Stomach smooth muscle (tissue), 2 donors: ENCODE measurements around the gene RGS19.

ENCODE experiments used
- H3K27ac ChIP-seq: one replicate; pipeline ENCODE4 v1.7.0; 2013; ENCODE audit warnings: mild to moderate bottlenecking, low read length, inconsistent platforms
- H3K27me3 ChIP-seq, 2 donors: one replicate each; pipeline ENCODE4 v1.7.0; 2013; ENCODE audit warnings: low read length in 2 of 2; ENCODE audit not compliant: insufficient read depth in 2 of 2, control insufficient read depth in 1 of 2
- H3K36me3 ChIP-seq, 2 donors: one replicate each; pipeline ENCODE4 v1.7.0; 2013; ENCODE audit warnings: low read length in 2 of 2; ENCODE audit not compliant: control insufficient read depth in 2 of 2, insufficient read depth in 2 of 2
- H3K4me1 ChIP-seq: one replicate; pipeline ENCODE4 v1.7.0; 2013; ENCODE audit warnings: low read length; ENCODE audit not compliant: control insufficient read depth, insufficient read depth
- H3K4me3 ChIP-seq, 2 donors: one replicate each; pipeline ENCODE4 v1.7.0; 2013; ENCODE audit warnings: low read length in 2 of 2
- H3K9ac ChIP-seq, 2 donors: one replicate each; pipeline ENCODE4 v1.7.0; 2013; ENCODE audit warnings: low read length in 2 of 2, mild to moderate bottlenecking in 1 of 2
- H3K9me3 ChIP-seq, 2 donors: one replicate each; pipeline ENCODE4 v1.7.0; 2013; ENCODE audit warnings: low read length in 2 of 2; ENCODE audit not compliant: control insufficient read depth in 2 of 2
- donor health status: healthy.
- donor health status: Pancreatic carcinoma.

The RGS19 gene

GRCh38 chr20:64106981-64107735, 27.8 kb upstream of the RGS19 start, which contains the start of gene NPBWR2:
Gene NPBWR2, minus strand, starts transcription at chr20:64107565. Its CDS starts 734 bp downstream, at chr20:64106831.
- H3K36me3 ChIP-seq: no peaks in the 10 kb centered on the region
- H3K9ac ChIP-seq: no peak within 1 kb of the TSS
- no peaks in the 10 kb centered on the region for H3K9me3 ChIP-seq
- H3K4me1 ChIP-seq: no peaks in the 10 kb centered on the region
- H3K27ac ChIP-seq: no peak within 1 kb of the TSS
- no peak within 1 kb of the TSS for H3K4me3 ChIP-seq
- H3K27me3 ChIP-seq: peaks cover 13 to 16% of the 10 kb centered on the region in 2 donors

GRCh38 chr20:64106435-64106961, 27.2 kb upstream of the RGS19 start:
- H3K27me3 ChIP-seq: peaks cover 18 to 23% of the 10 kb centered on the region in 2 donors

GRCh38 chr20:64105846-64106434, 26.6 kb upstream of the RGS19 start:
- H3K9ac ChIP-seq: no peak overlapping the region
- no peak overlapping the region for H3K4me3 ChIP-seq

More at GRCh38 chr20:64106435-64106961, 27.2 kb upstream of the RGS19 start:
- Histone ChIP-seq H3K4me3 (no peak overlapping the region), H3K4me1 (peaks cover 6% of the 10 kb centered on the region), H3K36me3 (no peaks in the 10 kb centered on the region), H3K9ac (no peak overlapping the region), H3K27ac (no peak overlapping the region), H3K9me3 (no peaks in the 10 kb centered on the region)

GRCh38 chr20:64104667-64105451, 25.5 kb upstream of the RGS19 start:
- Histone ChIP-seq H3K36me3 (no peaks in the 10 kb centered on the region), H3K27me3 (peaks cover 30 to 38% of the 10 kb centered on the region in 2 donors), H3K9me3 (no peaks in the 10 kb centered on the region), H3K9ac (no peak overlapping the region), H3K4me1 (peaks cover 6% of the 10 kb centered on the region), H3K4me3 (no peak overlapping the region), H3K27ac (no peak overlapping the region)

More at GRCh38 chr20:64105846-64106434, 26.6 kb upstream of the RGS19 start:
- Histone ChIP-seq H3K27ac (no peak overlapping the region), H3K27me3 (peaks cover 23 to 28% of the 10 kb centered on the region in 2 donors), H3K9me3 (no peaks in the 10 kb centered on the region), H3K4me1 (peaks cover 6% of the 10 kb centered on the region), H3K36me3 (no peaks in the 10 kb centered on the region)

GRCh38 chr20:64103871-64104666, 24.8 kb upstream of the RGS19 start:
- H3K27me3 ChIP-seq: peaks cover 30 to 38% of the 10 kb centered on the region in 2 donors
- no peak overlapping the region for H3K4me3 ChIP-seq
- H3K27ac ChIP-seq: no peak overlapping the region
- peaks cover 6% of the 10 kb centered on the region for H3K4me1 ChIP-seq
- H3K9ac ChIP-seq: no peak overlapping the region
- no peaks in the 10 kb centered on the region for H3K9me3 ChIP-seq
- H3K36me3 ChIP-seq: no peaks in the 10 kb centered on the region

- peaks cover 6% of the 10 kb centered on the region for H3K4me1 ChIP-seq
- peaks cover 32 to 39% of the 10 kb centered on the region in 2 donors for H3K27me3 ChIP-seq
- no peak overlapping the region for H3K4me3 ChIP-seq
- no peaks in the 10 kb centered on the region for H3K9me3 ChIP-seq
- no peak overlapping the region for H3K27ac ChIP-seq
- no peak overlapping the region for H3K9ac ChIP-seq
- H3K36me3 ChIP-seq: no peaks in the 10 kb centered on the region
Measured at GRCh38 chr20:64102647-64103354, 23.5 kb upstream of the RGS19 start.

- H3K4me3 ChIP-seq: peak overlapping the region in 1 of 2 donors; percentile 35
Measured at GRCh38 chr20:64101731-64102621, 22.7 kb upstream of the RGS19 start.

GRCh38 chr20:64100946-64101688, 21.8 kb upstream of the RGS19 start:
- Histone ChIP-seq H3K9ac (no peak overlapping the region), H3K4me3 (no peak overlapping the region), H3K9me3 (no peaks in the 10 kb centered on the region), H3K4me1 (peaks cover 6% of the 10 kb centered on the region), H3K27me3 (peaks cover 36 to 46% of the 10 kb centered on the region in 2 donors), H3K27ac (no peak overlapping the region), H3K36me3 (no peaks in the 10 kb centered on the region)

More at GRCh38 chr20:64101731-64102621, 22.7 kb upstream of the RGS19 start:
- H3K27ac ChIP-seq: no peak overlapping the region
- no peaks in the 10 kb centered on the region for H3K9me3 ChIP-seq
- no peaks in the 10 kb centered on the region for H3K36me3 ChIP-seq
- H3K4me1 ChIP-seq: peaks cover 6% of the 10 kb centered on the region
- H3K9ac ChIP-seq: no peak overlapping the region
- peaks cover 32 to 42% of the 10 kb centered on the region in 2 donors for H3K27me3 ChIP-seq
